Activated T-helper 2 cell treated with anti-CD3 and anti-CD28 coated beads, Interferon-gamma antibody, Interleukin-2, Interleukin-4, amounts not matched to agents 10 μg/mL and 5 μg/mL and 100 μg/mL, durations not matched to agents 14 hours and 24 hours and 36 hours (primary cell): ENCODE data around the gene BCL2L14. TPM values are rescaled to one million over a fixed set of nuclear protein-coding genes. Genes with fewer than 3 reads are reported as not detected.
"Not testable (repeated sequence)": the region's sequence is repeated elsewhere in the genome, so short reads cannot be mapped to it uniquely, and the experiment has no call there.

Source experiments
- DNase-seq: peaks from one replicate; pipeline ENCODE4 v3.0.0; 2021; ENCODE audit warnings: low spot score
- H3K27ac Mint-ChIP-seq: one replicate; pipeline ENCODE4 v1.8.0; 2021; ENCODE audit warnings: mixed read lengths
- H3K27me3 Mint-ChIP-seq: one replicate; pipeline ENCODE4 v1.8.0; 2021; ENCODE audit warnings: low read depth, mixed read lengths
- H3K36me3 Mint-ChIP-seq: one replicate; pipeline ENCODE4 v1.8.0; 2021; ENCODE audit warnings: low read depth, mixed read lengths
- H3K4me1 Mint-ChIP-seq: one replicate; pipeline ENCODE4 v1.8.0; 2021; ENCODE audit warnings: low read depth, mixed read lengths
- H3K4me3 Mint-ChIP-seq: one replicate; pipeline ENCODE4 v1.8.0; 2021; ENCODE audit warnings: low read depth, mild to moderate bottlenecking, moderate library complexity, mixed read lengths
- H3K9me3 Mint-ChIP-seq: one replicate; pipeline ENCODE4 v1.8.0; 2021; ENCODE audit warnings: mixed read lengths
- intact Hi-C: fragments of 100-400 bp; cut with micrococcal nuclease; formaldehyde crosslinking; loops from one replicate; pipeline ENCODE4 v1.15.1; 2023
- total RNA-seq: library from RNA; stranded (reverse); gene quantifications from 2 replicates; pipeline ENCODE4 v1.2.3, GENCODE V29; 2022

Gene BCL2L14
- total RNA-seq, 1 donor from 2014 or later = 1.4 TPM

- Mint-ChIP-seq H3K9me3 (no peaks in the 10 kb centered on the region), H3K27ac (no peak overlapping the region), H3K4me3 (no peak overlapping the region), H3K36me3 (no peaks in the 10 kb centered on the region), H3K4me1 (no peaks in the 10 kb centered on the region), H3K27me3 (peaks cover 16% of the 10 kb centered on the region)
- no peak for DNase-seq
- intact Hi-C loops = no loop called here
These were observed 23.7 kb downstream of the BCL2L14 start for GRCh38 chr12:12094481-12094880.

- no peak for DNase-seq
- H3K36me3 Mint-ChIP-seq = no peaks in the 10 kb centered on the region
- H3K9me3 Mint-ChIP-seq = no peaks in the 10 kb centered on the region
- H3K27ac Mint-ChIP-seq = no peak overlapping the region
- intact Hi-C loops = no loop called here
- H3K27me3 Mint-ChIP-seq = peaks cover 15% of the 10 kb centered on the region
- no peaks in the 10 kb centered on the region for H3K4me1 Mint-ChIP-seq
- H3K4me3 Mint-ChIP-seq = no peak overlapping the region
These were observed 24.3 kb downstream of the BCL2L14 start for GRCh38 chr12:12095021-12095420.

- Mint-ChIP-seq H3K9me3 (no peaks in the 10 kb centered on the region), H3K4me3 (no peak overlapping the region), H3K27ac (no peak overlapping the region), H3K27me3 (peaks cover 12% of the 10 kb centered on the region), H3K36me3 (no peaks in the 10 kb centered on the region), H3K4me1 (no peaks in the 10 kb centered on the region)
- intact Hi-C loops = no loop called here
- DNase-seq = no peak
These were observed 27.4 kb downstream of the BCL2L14 start for GRCh38 chr12:12097891-12098690.

- no peak overlapping the region for H3K27ac Mint-ChIP-seq
- intact Hi-C loops = no loop called here
- peaks cover 12% of the 10 kb centered on the region for H3K27me3 Mint-ChIP-seq
- DNase-seq = no peak
- H3K36me3 Mint-ChIP-seq = no peaks in the 10 kb centered on the region
- H3K4me3 Mint-ChIP-seq = no peak overlapping the region
- H3K4me1 Mint-ChIP-seq = no peaks in the 10 kb centered on the region
- no peaks in the 10 kb centered on the region for H3K9me3 Mint-ChIP-seq
These were observed 27.9 kb downstream of the BCL2L14 start for GRCh38 chr12:12098691-12099015.

GRCh38 chr12:12099102-12099501 is 28.4 kb downstream of the BCL2L14 start:
- Mint-ChIP-seq H3K4me1 (no peaks in the 10 kb centered on the region), H3K9me3 (peaks cover under 1% of the 10 kb centered on the region), H3K27me3 (peaks cover 12% of the 10 kb centered on the region), H3K4me3 (no peak overlapping the region), H3K36me3 (no peaks in the 10 kb centered on the region), H3K27ac (no peak overlapping the region)
- intact Hi-C loops = no loop called here
- no peak for DNase-seq

GRCh38 chr12:12107678-12108077 is 36.9 kb downstream of the BCL2L14 start:
- Mint-ChIP-seq H3K4me3 (no peak overlapping the region), H3K4me1 (no peaks in the 10 kb centered on the region), H3K27me3 (peaks cover 4% of the 10 kb centered on the region), H3K27ac (no peak overlapping the region), H3K36me3 (no peaks in the 10 kb centered on the region), H3K9me3 (peaks cover 27% of the 10 kb centered on the region)
- intact Hi-C loops = no loop called here
- DNase-seq = no peak

- intact Hi-C loops = no loop called here
- Mint-ChIP-seq H3K4me3 (no peak overlapping the region), H3K27ac (no peak overlapping the region), H3K36me3 (no peaks in the 10 kb centered on the region), H3K27me3 (peaks cover 4% of the 10 kb centered on the region), H3K4me1 (no peaks in the 10 kb centered on the region), H3K9me3 (peaks cover 27% of the 10 kb centered on the region)
- DNase-seq = no peak
These were observed 37.8 kb downstream of the BCL2L14 start for GRCh38 chr12:12108441-12109058.

GRCh38 chr12:12110923-12111555 is 40.3 kb downstream of the BCL2L14 start:
- H3K27me3 Mint-ChIP-seq, intact Hi-C loops, H3K27ac Mint-ChIP-seq, H3K36me3 Mint-ChIP-seq, H3K4me1 Mint-ChIP-seq, H3K4me3 Mint-ChIP-seq, DNase-seq: not testable (repeated sequence)
- H3K9me3 Mint-ChIP-seq = peaks cover 24% of the 10 kb centered on the region

GRCh38 chr12:12115514-12115913 is 44.8 kb downstream of the BCL2L14 start:
- intact Hi-C loops = no loop called here
- H3K36me3 Mint-ChIP-seq = no peaks in the 10 kb centered on the region
- no peak overlapping the region for H3K4me3 Mint-ChIP-seq
- DNase-seq = no peak
- H3K9me3 Mint-ChIP-seq = no peaks in the 10 kb centered on the region
- no peaks in the 10 kb centered on the region for H3K4me1 Mint-ChIP-seq
- no peak overlapping the region for H3K27ac Mint-ChIP-seq
- peaks cover 11% of the 10 kb centered on the region for H3K27me3 Mint-ChIP-seq

- Mint-ChIP-seq H3K27ac (no peak overlapping the region), H3K4me1 (no peaks in the 10 kb centered on the region), H3K9me3 (no peaks in the 10 kb centered on the region), H3K36me3 (no peaks in the 10 kb centered on the region), H3K4me3 (no peak overlapping the region), H3K27me3 (peaks cover 11% of the 10 kb centered on the region)
- DNase-seq = no peak
- intact Hi-C loops = no loop called here
These were observed 45.9 kb downstream of the BCL2L14 start for GRCh38 chr12:12116677-12117076.

GRCh38 chr12:12121061-12121460 is 50.3 kb downstream of the BCL2L14 start:
- Mint-ChIP-seq H3K36me3 (no peaks in the 10 kb centered on the region), H3K9me3 (no peaks in the 10 kb centered on the region), H3K4me3 (no peak overlapping the region), H3K4me1 (no peaks in the 10 kb centered on the region), H3K27me3 (peaks cover 7% of the 10 kb centered on the region), H3K27ac (no peak overlapping the region)
- intact Hi-C loops = no loop called here
- DNase-seq = no peak

- H3K4me1 Mint-ChIP-seq = no peaks in the 10 kb centered on the region
- H3K9me3 Mint-ChIP-seq = no peaks in the 10 kb centered on the region
- no peak overlapping the region for H3K4me3 Mint-ChIP-seq
- DNase-seq = no peak
- intact Hi-C loops = no loop called here
- no peaks in the 10 kb centered on the region for H3K36me3 Mint-ChIP-seq
- H3K27me3 Mint-ChIP-seq = peaks cover 10% of the 10 kb centered on the region
- H3K27ac Mint-ChIP-seq = no peak overlapping the region
These were observed 52.4 kb downstream of the BCL2L14 start for GRCh38 chr12:12123036-12123604.

- intact Hi-C loops = no loop called here
- Mint-ChIP-seq H3K4me3 (no peak overlapping the region), H3K27me3 (peaks cover 15% of the 10 kb centered on the region), H3K9me3 (no peaks in the 10 kb centered on the region), H3K27ac (no peak overlapping the region), H3K4me1 (peaks cover 3% of the 10 kb centered on the region), H3K36me3 (no peaks in the 10 kb centered on the region)
- no peak for DNase-seq
These were observed 55.8 kb downstream of the BCL2L14 start for GRCh38 chr12:12126551-12126950.
